UCSD-AML1 (cell line): ENCODE results near the gene MAGI3.
"Not testable (repeated sequence)": the region's sequence is repeated elsewhere in the genome, so short reads cannot be mapped to it uniquely, and the experiment has no call there.

Experiments used
- DNase-seq: peaks from one replicate; lab custom pipeline; 2025; ENCODE audit not compliant: unreplicated experiment; lab: John Stamatoyannopoulos, UW

The MAGI3 gene

GRCh38 chr1:113575744-113576260, 185.5 kb downstream of the MAGI3 start:
- DNase-seq = not testable (repeated sequence)

- no peak for DNase-seq
Observed at GRCh38 chr1:113576271-113576670, 186.0 kb downstream of the MAGI3 start.

GRCh38 chr1:113579256-113580018, 189.1 kb downstream of the MAGI3 start:
- DNase-seq = no peak

DNA sequence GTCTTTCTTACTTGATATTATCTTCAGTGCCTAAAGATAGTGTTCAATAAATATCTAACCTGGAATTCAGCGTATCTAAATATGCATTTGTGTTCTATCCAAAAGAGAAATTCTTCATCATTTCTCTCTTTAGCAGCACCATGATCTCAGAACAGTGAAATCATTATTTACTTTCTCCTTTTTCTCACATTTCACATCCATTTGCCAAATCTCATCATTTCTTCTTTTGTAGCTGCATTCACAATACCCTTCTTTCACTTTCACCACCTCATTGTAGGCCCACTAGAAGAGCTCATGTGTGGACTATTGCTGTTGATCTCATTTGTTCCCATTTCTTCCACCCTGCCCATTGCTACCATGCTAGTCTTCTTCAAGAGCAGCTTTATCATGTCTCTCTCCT, 191.0 kb downstream of the MAGI3 start:
- DNase-seq = no peak

- no peak for DNase-seq
Observed at GRCh38 chr1:113582084-113582483, 191.8 kb downstream of the MAGI3 start.

GRCh38 chr1:113587475-113587874, 197.2 kb downstream of the MAGI3 start:
- DNase-seq = no peak

DNA sequence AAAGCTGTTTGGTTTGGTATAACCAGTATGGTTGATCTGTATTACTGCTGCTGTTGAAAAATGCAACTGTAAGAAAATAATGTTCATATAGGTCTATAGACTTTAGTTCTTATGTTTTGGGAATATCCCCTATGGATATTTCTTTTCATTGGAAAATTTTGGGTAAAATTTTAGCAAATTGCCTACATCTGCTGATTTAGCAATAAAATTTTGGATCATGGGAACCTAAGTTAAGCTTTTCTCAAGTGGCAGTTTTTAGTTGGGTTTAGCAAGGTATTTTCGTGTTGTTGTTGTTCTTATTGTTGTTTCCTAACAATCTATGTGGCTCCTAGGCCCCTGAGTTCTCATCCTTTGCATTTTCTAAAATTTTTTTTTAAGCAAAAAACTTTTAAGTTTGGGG, 201.9 kb downstream of the MAGI3 start:
- no peak for DNase-seq

DNA sequence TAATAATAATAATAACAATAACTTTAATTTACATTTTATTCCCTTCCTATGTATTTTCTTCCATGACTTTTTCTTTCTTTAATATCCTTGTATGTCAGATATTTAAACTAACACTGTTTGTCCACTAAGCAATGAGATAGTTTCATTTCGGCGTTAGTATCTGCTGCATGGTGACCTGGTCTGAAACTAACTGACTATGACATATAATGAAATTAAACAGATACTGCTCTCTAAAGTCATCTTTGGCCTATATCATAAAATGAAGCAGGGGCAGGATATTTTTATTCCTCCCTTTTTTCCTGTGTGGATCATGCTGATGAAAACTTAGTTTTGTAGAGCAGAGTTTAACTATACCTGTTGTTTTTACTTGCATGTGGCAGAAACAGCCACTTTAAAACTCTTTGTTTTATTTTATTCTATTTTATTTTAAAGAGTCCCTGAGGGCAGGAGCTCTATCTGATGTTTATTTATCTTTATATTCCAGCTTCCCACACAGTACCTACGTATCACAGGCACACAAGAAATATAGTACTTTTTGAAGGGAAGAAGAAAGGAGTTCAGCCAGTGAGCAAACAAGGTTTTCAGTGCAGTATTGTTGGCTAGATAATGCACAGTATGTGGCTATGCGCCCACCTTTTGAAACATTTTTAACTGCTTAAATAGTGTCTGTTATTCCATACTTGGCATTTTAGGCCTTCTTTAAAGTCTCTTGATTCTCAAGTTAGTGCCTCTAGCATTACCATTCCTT, 203.4 kb downstream of the MAGI3 start:
- DNase-seq = no peak

DNA sequence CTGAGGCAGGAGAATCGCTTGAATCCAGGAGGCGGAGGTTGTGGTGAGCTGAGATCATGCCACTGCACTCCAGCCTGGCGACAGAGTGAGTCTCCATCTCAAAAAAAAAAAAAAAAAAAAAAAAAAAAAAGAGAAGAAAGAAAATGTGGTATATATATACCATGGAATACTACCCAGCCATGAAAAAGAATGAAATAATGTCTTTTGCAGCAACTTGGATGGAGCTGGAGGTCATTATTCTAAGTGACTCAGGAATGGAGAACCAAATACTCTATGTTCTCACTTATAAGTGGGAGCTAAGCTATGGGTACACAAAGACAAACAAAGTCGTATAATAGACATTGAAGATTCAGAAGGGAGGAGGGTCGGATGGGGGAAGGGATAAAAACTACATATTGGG, 214.2 kb downstream of the MAGI3 start:
- DNase-seq = not testable (repeated sequence)

DNA sequence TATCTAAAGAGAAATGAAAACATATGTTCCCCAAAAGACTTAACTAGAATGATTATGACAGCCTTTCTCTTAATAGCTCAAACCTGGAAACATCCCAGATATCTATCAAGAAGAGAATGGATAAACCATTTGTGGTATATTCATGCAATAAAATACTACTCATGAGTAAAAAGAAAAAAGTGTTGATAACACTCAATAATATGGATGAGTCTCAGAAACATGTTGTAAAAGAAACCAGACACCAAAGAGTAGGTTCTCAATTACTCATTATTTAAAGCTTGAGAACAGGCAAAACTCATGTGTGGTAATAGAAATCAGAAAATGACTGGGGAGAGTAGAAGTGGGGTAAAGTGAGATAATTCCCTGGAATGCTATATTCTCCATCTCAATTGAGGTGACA, 214.8 kb downstream of the MAGI3 start:
- DNase-seq = no peak

DNA sequence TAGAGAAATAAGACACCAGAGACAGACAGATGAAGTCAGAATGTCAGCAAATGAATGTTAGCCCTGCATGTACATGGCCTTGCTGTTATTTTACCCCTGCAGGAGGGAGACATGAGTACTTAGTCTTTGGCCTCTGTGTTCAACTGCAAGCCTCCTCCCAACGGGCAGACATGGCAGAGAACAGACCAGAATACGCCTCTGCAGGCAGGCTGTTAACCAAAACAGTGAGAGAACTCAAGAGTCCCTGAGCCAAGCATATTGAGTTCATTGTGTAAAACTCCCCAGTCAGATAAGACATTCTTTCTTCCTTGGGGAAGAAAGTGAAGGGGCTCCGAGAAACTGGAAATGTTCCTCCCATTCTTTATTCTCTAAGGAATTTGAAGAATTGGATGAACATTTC, 218.1 kb downstream of the MAGI3 start:
- no peak for DNase-seq

- DNase-seq = no peak
Observed at GRCh38 chr1:113610372-113610771, 220.1 kb downstream of the MAGI3 start.

DNA sequence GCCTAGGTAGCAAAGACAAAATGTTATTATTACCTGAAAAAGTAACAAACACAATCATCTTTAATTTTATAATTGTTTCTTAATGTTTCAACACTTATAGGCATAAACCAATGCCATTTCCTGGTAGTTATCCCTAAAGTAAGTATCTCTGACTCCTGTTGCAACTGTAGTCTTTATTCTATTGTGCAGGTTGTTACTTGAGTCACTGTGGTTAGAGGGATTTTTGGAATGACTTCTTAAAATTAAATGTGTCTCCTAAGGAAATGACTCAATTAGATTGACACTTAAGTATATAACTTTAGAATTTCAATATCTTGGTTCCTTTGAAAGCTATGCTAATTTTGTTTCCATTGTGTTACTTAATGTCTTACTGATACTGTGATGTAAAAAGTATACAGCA, 225.1 kb downstream of the MAGI3 start:
- no peak for DNase-seq

- DNase-seq = no peak
Observed at GRCh38 chr1:113616156-113616555, 225.8 kb downstream of the MAGI3 start.

GRCh38 chr1:113617438-113618141, 227.3 kb downstream of the MAGI3 start:
- DNase-seq = no peak

DNA sequence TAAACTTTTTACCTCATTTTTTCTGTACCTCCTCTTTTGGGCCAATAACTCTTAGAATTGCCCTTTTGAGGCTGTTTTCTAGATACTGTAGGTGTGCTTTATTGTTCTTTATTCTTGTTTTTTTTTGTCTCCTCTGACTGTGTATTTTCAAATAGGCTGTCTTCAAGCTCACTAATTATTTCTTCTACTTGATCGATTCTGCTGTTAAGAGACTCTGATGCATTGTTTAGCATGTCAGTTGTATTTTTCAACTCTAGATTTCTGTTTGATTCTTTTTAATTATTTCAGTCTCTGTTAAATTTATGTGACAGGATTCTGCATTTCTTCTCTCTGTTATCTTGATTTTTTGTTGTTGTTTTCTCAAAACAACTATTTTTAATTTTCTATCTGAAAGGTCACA, 238.7 kb downstream of the MAGI3 start:
- no peak for DNase-seq

DNA sequence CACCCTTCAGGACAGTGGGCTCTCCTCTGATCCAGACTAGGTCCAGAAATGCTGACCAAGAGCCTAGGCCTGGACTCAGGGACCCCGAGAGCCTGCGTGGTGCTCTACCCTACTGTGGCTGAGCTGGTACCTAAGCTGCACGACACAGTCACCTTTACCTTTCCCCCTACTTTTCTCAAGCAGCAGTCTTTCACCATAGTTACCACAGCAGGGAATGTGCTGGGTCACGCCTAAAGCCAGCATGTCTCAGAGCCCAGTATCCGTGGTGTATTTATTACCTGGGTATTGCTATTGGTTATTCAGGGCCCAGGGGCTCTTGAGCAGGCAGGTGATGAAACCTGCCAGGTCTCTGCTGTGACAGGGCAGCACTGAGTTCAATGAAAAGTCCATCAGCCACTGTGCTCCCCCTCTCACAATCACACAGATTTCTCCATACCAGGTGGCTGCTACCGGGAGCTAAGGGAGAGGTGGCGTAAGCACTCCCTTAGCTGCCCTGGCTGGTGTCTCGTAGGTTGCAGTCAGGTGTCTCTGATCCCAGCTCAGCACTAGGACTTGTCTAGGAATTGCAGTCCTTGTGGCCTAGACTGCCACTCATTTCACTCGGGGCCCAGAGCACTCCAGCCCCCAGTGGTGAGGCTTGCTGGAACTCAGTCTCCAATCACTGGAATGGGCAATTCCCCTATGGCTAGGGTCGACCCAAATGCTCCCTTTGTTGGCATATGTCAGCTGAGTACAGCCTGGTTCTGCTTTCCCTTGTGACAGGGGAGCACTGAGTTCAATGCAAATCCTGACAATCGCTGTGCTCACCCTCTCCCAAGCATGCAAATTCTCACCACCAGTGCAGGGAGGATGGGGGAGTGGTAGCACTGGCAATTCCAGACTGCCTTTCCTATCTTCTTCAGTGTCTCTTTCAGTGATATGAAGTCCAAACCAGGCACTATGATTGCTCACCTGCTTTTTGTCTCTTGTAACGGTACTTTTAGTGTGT, 240.3 kb downstream of the MAGI3 start:
- DNase-seq = no peak

GRCh38 chr1:113641396-113641795, 251.1 kb downstream of the MAGI3 start:
- DNase-seq = no peak

DNA sequence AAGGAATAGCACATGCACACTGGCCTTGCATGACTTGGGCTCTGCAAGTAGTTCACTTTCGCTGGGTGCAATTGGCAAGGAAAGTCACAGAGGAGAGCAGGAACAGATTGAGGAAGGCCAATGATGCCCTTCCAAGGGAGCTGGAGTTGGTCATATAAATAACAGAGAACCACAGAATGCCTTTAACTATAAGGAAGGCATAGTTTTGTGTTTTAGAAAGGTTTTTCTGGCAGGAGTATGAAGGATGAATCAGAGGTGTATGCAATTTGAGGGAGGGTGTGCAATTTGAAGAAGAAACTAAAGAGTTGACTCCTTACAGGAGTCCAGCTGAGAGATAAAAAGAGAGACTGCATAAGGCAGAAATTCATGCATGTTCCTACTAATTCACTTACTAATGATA, 256.8 kb downstream of the MAGI3 start:
- no peak for DNase-seq

- no peak for DNase-seq
Observed at GRCh38 chr1:113648478-113648877, 258.2 kb downstream of the MAGI3 start.

- DNase-seq = no peak
Observed at GRCh38 chr1:113652771-113653170, 262.5 kb downstream of the MAGI3 start.
